SK-N-SH (cell line): ENCODE measurements around the gene CCDC32.

Experiments used
- CHD2 ChIP-seq: fragments of 150-350 bp; IDR thresholded peaks from 2 replicates; pipeline ENCODE4 v1.6.1; 2018; ENCODE audit warnings: low read length; ENCODE audit not compliant: partially characterized antibody
- CTCF ChIP-seq: fragments of 200-600 bp; sonication (generic); IDR thresholded peaks from 2 replicates; pipeline ENCODE4 v1.6.1; 2017; ENCODE audit warnings: antibody characterized with exemption, mild to moderate bottlenecking, moderate library complexity
- EP300 ChIP-seq, 2 experiments: IDR thresholded peaks; 2 replicates each; pipeline versions ENCODE4 v1.4.0 to v1.6.1; 2012; ENCODE audit warnings: borderline replicate concordance in 1 of 2, low read depth in 1 of 2, low read length in 1 of 2
- MAX ChIP-seq: IDR thresholded peaks from 2 replicates; pipeline ENCODE4 v1.4.0; 2012; ENCODE audit warnings: low read depth
- MEF2A ChIP-seq: IDR thresholded peaks from 2 replicates; pipeline ENCODE4 v1.4.0; 2012; ENCODE audit warnings: low read depth, borderline replicate concordance
- NRF1 ChIP-seq: IDR thresholded peaks from 2 replicates; pipeline ENCODE4 v1.6.1; 2012; ENCODE audit warnings: low read depth, mild to moderate bottlenecking, low read length
- POLR2AphosphoS5 ChIP-seq: IDR thresholded peaks from 2 replicates; pipeline ENCODE4 v1.6.1; 2012; ENCODE audit warnings: low read depth, low read length
- RAD21 ChIP-seq: IDR thresholded peaks from 2 replicates; pipeline ENCODE4 v1.6.1; 2012; ENCODE audit warnings: mild to moderate bottlenecking, low read length
- RFX5 ChIP-seq: IDR thresholded peaks from 2 replicates; pipeline ENCODE4 v1.6.1; 2012; ENCODE audit warnings: mild to moderate bottlenecking, improper control_type of control experiment, low read length
- SMC3 ChIP-seq: IDR thresholded peaks from 2 replicates; pipeline ENCODE4 v1.6.1; 2012; ENCODE audit warnings: low read depth, low read length, improper control_type of control experiment
- YY1 ChIP-seq: IDR thresholded peaks from 2 replicates; pipeline ENCODE4 v1.4.0; 2012; ENCODE audit warnings: low read depth, mild to moderate bottlenecking
- ZBTB33 ChIP-seq: IDR thresholded peaks from 2 replicates; pipeline ENCODE4 v1.4.0; 2012; ENCODE audit warnings: low read depth, borderline replicate concordance

- no peak for TF ChIP-seq YY1
- TF ChIP-seq SMC3 = no peak
- TF ChIP-seq CTCF = no peak
- TF ChIP-seq POLR2AphosphoS5 = no peak
- TF ChIP-seq EP300 (IDR thresholded peaks at IDR 0.05; ENCODE audit: borderline replicate concordance in 1 of 2, low read depth in 1 of 2, low read length in 1 of 2) = no peak
- TF ChIP-seq MAX = no peak; the same call in 1 of the 2 replicates
- no peak for TF ChIP-seq NRF1
- no peak for TF ChIP-seq ZBTB33
- TF ChIP-seq RFX5 = no peak
- TF ChIP-seq RAD21 = no peak
- TF ChIP-seq CHD2 = no peak
- no peak for TF ChIP-seq MEF2A
Measured at GRCh38 chr15:40594429-40594836, 29.6 kb upstream of the CCDC32 start.
